AG04449 (cell line): ENCODE data around the gene KIF26B.

Experiments used
- CTCF ChIA-PET: fragments of 350-600 bp; formaldehyde crosslinking; extraction: SDS; loops from one replicate; lab custom pipeline; 2021; ENCODE audit warnings: antibody characterized with exemption; lab: Yijun Ruan, JAX
- POLR2A ChIA-PET: fragments of 400-600, 350-600 bp; formaldehyde crosslinking; extraction: SDS; loops from one replicate; lab custom pipeline; 2020; ENCODE audit warnings: antibody characterized with exemption, inconsistent platforms; lab: Yijun Ruan, JAX
- DNase-seq: peaks from one replicate; pipeline ENCODE4 v3.0.0-alpha.2; 2010; ENCODE audit warnings: low read depth, low spot score
- H3K4me3 ChIP-seq: 2 replicates; pipeline ENCODE4 v1.5.1; 2011; ENCODE audit warnings: low read depth, mild to moderate bottlenecking, control low read depth, low read length
- TF ChIP-seq, protein P1 (sequence below): IDR thresholded peaks from one replicate; pipeline ENCODE4 v1.5.1; 2011; ENCODE audit warnings: mild to moderate bottlenecking, moderate library complexity, low read length, control low read depth, inconsistent platforms; ENCODE audit not compliant: insufficient read depth; ENCODE audit errors: missing control alignments

The KIF26B gene

DNA sequence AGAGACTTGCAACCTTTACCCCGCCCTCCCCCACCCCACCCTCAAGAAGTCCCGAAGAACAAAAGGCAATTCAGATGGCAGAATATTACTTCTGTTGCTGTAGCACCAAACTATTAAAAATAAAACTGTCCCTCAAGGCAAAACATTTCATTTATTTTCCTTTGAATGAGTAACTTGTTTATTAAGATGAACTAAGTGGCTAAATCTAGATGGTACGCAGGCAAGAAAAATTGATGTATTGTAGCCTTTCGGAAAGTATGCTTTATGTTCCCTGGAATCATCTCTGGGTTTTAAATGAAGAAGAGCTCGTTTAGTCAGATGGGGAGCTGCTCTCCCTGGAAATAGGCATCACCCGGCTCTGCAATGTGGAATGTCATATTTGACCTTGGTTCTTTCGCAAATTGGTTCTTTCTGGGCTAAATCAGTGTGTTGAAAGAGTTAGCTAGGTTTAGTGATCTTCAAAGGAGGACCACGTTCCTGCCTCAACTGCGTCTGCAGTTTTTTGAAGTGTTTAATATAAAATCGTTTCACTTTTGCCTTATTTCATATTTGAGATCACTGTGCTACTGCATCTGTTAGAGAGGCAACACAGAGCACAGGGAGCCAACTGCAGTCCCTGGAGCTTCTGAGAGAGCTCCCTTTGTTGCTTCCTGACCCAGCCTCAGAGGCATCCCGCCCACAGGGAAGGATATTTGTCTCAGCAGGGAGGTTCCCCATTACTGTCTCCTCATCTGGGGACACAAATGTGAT lies 61.8 kb downstream of the KIF26B start:
- ChIA-PET CTCF (interaction anchor here (1.0 to 1.3 kb wide), 2 partner anchors 9 to 26 kb away, joined by 3 to 4 read pairs; no protein-coding TSS in a partner anchor), POLR2A (no interaction called here)
- no peak overlapping the region for H3K4me3 ChIP-seq
- no peak for DNase-seq
- TF ChIP-seq, protein P1, sequence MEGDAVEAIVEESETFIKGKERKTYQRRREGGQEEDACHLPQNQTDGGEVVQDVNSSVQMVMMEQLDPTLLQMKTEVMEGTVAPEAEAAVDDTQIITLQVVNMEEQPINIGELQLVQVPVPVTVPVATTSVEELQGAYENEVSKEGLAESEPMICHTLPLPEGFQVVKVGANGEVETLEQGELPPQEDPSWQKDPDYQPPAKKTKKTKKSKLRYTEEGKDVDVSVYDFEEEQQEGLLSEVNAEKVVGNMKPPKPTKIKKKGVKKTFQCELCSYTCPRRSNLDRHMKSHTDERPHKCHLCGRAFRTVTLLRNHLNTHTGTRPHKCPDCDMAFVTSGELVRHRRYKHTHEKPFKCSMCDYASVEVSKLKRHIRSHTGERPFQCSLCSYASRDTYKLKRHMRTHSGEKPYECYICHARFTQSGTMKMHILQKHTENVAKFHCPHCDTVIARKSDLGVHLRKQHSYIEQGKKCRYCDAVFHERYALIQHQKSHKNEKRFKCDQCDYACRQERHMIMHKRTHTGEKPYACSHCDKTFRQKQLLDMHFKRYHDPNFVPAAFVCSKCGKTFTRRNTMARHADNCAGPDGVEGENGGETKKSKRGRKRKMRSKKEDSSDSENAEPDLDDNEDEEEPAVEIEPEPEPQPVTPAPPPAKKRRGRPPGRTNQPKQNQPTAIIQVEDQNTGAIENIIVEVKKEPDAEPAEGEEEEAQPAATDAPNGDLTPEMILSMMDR = no peak

DNA sequence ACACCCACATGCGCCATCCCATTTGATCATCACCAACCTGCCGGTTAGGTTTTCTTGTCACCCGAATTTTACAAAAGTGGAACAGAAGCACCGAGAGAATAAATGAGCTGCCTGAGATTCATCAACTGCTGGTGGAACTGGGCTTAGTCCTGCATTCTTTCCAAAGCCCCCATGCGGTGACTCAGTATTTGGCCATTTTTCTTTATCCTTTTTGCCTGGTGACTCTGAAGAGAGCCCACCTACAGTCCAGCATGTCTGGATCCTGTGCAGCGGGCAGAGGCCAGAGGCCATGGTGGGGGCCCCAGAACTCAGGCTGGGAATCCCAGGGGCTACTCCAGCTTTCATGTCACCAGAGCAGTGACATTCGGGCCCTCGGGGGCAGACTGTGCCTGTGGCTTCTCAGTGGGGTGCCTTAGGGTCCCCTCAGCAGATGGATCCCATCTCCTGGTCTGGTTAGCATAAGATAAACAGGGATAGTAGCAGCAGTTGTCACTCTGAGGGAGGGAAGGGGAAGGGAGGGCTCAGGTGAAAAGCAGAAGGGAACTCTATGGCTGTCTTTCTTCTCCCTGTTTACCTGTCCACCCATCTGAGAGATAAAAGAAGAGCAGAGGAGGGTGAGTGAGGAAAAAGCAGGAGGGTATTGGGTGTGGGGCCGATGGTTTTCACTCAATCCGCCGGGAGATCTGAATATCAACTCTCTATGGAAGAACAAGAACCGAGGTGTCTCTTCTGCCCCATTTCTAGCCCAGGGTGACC lies 63.2 kb downstream of the KIF26B start:
- DNase-seq = no peak
- H3K4me3 ChIP-seq = no peak overlapping the region
- POLR2A ChIA-PET = no interaction called here
- CTCF ChIA-PET = interaction anchor here (1.0 kb wide), 1 partner anchor 9 kb away, joined by 3 read pairs; no protein-coding TSS in a partner anchor
- TF ChIP-seq, protein P1 = no peak

DNA sequence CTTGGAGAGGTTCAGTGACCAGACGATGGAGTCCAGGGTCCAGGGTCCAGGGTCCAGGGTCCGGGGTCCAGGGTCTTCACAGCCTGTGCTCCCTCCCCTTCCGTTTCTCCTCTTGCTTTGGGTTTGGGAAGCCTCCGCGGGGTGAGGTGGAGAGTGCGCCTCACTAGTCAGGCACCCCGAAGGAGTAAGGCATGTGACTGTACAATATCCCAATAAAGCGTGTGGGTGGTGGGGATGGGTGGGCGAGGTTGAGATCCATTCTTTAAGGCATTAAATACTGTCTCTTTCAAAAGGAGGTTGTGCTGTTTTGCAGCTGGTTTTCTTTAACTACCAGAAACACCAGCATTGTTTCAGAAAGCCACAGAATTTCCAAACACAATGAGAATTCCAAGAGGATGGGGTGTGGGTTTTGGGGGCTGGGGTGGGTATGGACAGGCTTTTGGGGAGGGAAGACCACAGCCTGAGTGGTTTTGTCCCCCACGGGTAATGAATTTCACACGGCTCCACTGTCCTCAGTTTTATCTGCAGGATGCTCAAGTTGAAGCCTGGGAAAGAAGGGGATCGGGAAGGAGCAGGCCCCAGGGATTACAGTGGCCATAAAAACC lies 65.7 kb downstream of the KIF26B start:
- no peak overlapping the region for H3K4me3 ChIP-seq
- CTCF ChIA-PET = no interaction called here
- TF ChIP-seq, protein P1 = no peak
- POLR2A ChIA-PET = no interaction called here
- no peak for DNase-seq

DNA sequence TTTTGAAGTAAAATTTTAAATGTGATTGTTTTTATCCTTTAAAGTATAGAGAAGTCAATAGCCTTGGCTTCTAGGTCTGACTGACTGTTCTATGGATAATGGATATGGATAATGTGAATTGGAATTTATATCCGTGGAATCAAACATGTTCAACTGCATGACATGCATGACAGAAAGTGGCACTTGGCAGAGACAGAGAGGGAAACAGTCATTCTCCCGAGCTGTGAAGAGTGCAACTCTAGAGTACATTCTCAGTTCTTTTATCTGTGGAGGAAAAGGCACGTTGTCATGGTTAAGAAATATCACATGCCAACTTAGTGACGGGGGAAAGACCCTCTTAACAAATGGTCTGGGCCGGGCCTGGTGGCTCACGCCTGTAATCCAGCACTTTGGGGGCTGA lies 67.0 kb downstream of the KIF26B start:
- CTCF ChIA-PET = no interaction called here
- no peak overlapping the region for H3K4me3 ChIP-seq
- DNase-seq = no peak
- POLR2A ChIA-PET = no interaction called here
- TF ChIP-seq, protein P1 = no peak

DNA sequence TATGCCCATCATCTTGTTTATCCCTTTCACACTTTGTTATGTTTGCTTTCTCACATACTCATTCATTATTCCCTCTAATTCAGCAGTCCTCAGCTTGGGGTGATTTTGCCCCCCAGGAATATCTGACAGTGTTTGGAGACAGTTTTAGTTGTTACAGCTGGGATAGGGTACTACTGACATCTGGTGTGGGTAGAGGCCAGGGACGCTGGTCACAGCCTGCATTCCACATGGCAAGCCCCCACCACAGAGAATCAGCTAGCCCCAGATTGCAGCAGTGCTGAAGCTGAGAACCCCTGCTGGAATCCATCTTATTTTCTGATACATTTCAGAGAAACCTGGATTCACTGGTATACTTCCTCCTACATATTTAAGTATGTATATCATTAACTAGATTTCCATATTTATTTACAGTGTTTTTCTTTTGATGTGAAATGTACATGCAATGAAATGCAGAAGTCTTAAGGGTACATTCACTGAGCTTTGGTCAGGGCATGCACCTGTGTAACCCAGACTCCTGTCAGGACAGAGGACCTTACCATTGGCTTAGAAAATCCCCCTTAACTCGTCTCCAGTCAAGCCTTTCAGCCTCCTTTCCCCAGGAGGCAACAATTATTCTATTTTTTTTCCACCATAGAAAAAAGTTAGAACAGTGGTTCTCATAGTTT lies 68.3 kb downstream of the KIF26B start:
- TF ChIP-seq, protein P1 = no peak
- no peak overlapping the region for H3K4me3 ChIP-seq
- POLR2A ChIA-PET = no interaction called here
- CTCF ChIA-PET = no interaction called here
- no peak for DNase-seq
